ENCODE results near the gene FRAS1. TPM values are rescaled to one million over a fixed set of nuclear protein-coding genes. Genes with fewer than 3 reads are reported as not detected.

FRAS1 gene
- total and polyA plus RNA-seq, 2 donors (not counting 3 experiments of a cell fraction or from before 2014, with no cell fraction given) = 1.4 to 3.6 TPM

DNA sequence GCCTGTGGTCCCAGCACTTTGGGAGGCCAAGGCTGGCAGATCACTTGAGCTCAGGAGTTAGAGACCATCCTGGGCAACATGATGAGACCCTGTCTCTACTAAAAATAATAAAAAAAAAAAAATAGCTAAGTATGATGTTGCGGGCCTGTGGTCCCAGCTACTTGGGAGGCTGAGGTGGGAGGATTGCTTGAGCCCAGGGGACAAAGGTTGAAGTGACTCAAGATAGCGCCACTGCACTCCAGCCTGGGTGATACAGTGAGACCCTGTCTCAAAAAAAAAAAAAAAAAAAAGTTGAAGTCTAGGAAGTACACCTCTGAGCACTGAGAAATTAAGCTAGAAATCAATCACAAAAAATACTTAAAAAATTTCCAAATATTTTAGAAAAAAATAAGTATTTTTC, 86.5 kb downstream of the FRAS1 start:
- POLR2A ChIA-PET = no interaction called here
- CTCF ChIA-PET = interaction anchor here (1.0 to 1.6 kb wide), 3 partner anchors 20 to 543 kb away, joined by 3 to 4 read pairs (median 3); no protein-coding TSS in a partner anchor
- no peak for FAIRE-seq

More for the DNA sequence above, 86.5 kb downstream of the FRAS1 start:
- dilution Hi-C loops (cut with MboI; ENCODE audit: extremely low pct_ligation_motif_present, low sequenced_read_pairs) (no loop called here), intact Hi-C loops (cut with micrococcal nuclease) (no loop called here)
- H4K20me1 ChIP-seq (replicated peaks; ENCODE audit: control insufficient read depth, extremely low read depth, insufficient read depth, low read length) = no peaks in the 10 kb centered on the region
- no peak overlapping the region for H2AFZ ChIP-seq (ENCODE audit: low read depth, low read length)
- no peaks in the 10 kb centered on the region for H3K27me3 ChIP-seq (ENCODE audit: control insufficient read depth in 2 of 2, insufficient read depth in 2 of 2, low read length in 2 of 2)
- H3K79me2 ChIP-seq (ENCODE audit: control insufficient read depth, insufficient read depth, low read length) = no peaks in the 10 kb centered on the region
- no TSS peak for BruUV-seq (replicated peaks)
- no peak overlapping the region for H3K27ac ChIP-seq (ENCODE audit: insufficient read depth, low read depth, low read length)
- no peak overlapping the region for H3K9ac ChIP-seq (replicated peaks; ENCODE audit: extremely low read depth, insufficient read depth, low read length)
- TF ChIP-seq, protein P1, sequence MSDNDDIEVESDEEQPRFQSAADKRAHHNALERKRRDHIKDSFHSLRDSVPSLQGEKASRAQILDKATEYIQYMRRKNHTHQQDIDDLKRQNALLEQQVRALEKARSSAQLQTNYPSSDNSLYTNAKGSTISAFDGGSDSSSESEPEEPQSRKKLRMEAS (IDR thresholded peaks at IDR 0.05; ENCODE audit: insufficient read depth, insufficient read length) = no peak
- no peak for TF ChIP-seq POLR2A (IDR thresholded peaks at IDR 0.05; ENCODE audit: low read depth, low read length)
- no peak for TF ChIP-seq MYC (IDR thresholded peaks at IDR 0.05; ENCODE audit: low read depth, low read length)
- TF ChIP-seq GATA2 (IDR thresholded peaks at IDR 0.05; ENCODE audit: insufficient read depth, insufficient read length, low read depth, low read length) = no peak
- TF ChIP-seq JUN (IDR thresholded peaks at IDR 0.05; ENCODE audit: borderline replicate concordance, insufficient read depth, insufficient read length, low read depth) = no peak
- no peak for TF ChIP-seq CTCF (IDR thresholded peaks at IDR 0.05; ENCODE audit: extremely low read depth in 1 of 2, insufficient read depth in 1 of 2, low read depth in 1 of 2, low read length in 2 of 2)
- no peak for TF ChIP-seq POLR2AphosphoS5 (IDR thresholded peaks at IDR 0.05; ENCODE audit: insufficient read depth, low read depth, low read length)
- no peak for TF ChIP-seq EZH2 (IDR thresholded peaks at IDR 0.05; ENCODE audit: borderline replicate concordance, low read depth, low read length, severe bottlenecking)
- no peak for TF ChIP-seq FOS (IDR thresholded peaks at IDR 0.05; ENCODE audit: borderline replicate concordance, insufficient read depth, low read length)
- no peak overlapping the region for H3K4me2 ChIP-seq (ENCODE audit: insufficient read depth, low read length)
- no peaks in the 10 kb centered on the region for H3K36me3 ChIP-seq (ENCODE audit: control insufficient read depth in 2 of 2, extremely low read depth in 1 of 2, insufficient read depth in 2 of 2, low read length in 2 of 2)
- H3K9me3 ChIP-seq (replicated peaks; ENCODE audit: control insufficient read depth, insufficient read depth, low read length) = no peaks in the 10 kb centered on the region
- no peaks in the 10 kb centered on the region for H3K4me1 ChIP-seq (ENCODE audit: control insufficient read depth, extremely low read depth, insufficient read depth, low read length)
- no peak overlapping the region for H3K4me3 ChIP-seq (replicated peaks in 1 of 3; ENCODE audit: insufficient read depth in 1 of 3, low read depth in 1 of 3, low read length in 3 of 3)
- H3K9me1 ChIP-seq (replicated peaks; ENCODE audit: control insufficient read depth, extremely low read depth, insufficient read depth, low read length) = no peaks in the 10 kb centered on the region
- DNase-seq (ENCODE audit: low read depth, low spot score) = no peak

Measured in endothelial cell of umbilical vein (primary cell).